Hematopoietic multipotent progenitor cell treated with erythropoietin and hydrocortisone succinate and interleukin-3 and kit ligand, for 8 days (in vitro differentiated cells): ENCODE results near the gene TAGLN.

ENCODE experiments used
- DNase-seq: peaks from one replicate; pipeline ENCODE4 v3.0.0-alpha.2; 2015

Gene TAGLN

DNA sequence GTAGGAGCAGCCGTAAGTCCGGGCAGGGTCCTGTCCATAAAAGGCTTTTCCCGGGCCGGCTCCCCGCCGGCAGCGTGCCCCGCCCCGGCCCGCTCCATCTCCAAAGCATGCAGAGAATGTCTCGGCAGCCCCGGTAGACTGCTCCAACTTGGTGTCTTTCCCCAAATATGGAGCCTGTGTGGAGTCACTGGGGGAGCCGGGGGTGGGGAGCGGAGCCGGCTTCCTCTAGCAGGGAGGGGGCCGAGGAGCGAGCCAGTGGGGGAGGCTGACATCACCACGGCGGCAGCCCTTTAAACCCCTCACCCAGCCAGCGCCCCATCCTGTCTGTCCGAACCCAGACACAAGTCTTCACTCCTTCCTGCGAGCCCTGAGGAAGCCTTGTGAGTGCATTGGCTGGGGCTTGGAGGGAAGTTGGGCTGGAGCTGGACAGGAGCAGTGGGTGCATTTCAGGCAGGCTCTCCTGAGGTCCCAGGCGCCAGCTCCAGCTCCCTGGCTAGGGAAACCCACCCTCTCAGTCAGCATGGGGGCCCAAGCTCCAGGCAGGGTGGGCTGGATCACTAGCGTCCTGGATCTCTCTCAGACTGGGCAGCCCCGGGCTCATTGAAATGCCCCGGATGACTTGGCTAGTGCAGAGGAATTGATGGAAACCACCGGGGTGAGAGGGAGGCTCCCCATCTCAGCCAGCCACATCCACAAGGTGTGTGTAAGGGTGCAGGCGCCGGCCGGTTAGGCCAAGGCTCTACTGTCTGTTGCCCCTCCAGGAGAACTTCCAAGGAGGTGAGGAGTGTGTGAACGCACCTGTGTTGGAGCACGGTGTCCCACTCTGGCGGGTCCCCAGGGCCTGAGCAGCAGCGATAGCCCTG, at the start of gene TAGLN:
TSS of gene TAGLN (plus strand) at position 318 of the 863 bp plus-strand sequence. CDS start 3,644 bp downstream, outside the sequence.
- DNase-seq = no peak

DNA sequence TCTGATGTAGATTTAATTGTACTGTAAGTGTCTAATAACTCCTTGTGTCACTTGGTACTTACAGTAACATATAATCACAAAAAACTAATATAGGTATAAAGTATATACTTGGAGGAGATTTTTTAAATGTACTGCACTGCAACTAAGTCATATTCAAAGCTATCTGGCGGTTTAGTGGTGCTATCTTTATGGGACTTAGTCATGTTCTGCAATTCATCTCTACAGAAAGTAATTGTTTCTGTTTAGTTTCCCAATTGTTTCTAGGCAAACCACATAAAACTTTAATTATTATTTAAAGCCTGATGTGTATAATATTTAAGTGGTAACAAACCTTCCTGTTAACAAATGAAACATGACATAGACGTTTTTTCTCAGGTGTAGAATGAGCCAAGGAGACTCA, 47.1 kb upstream of the TAGLN start:
- no peak for DNase-seq

DNA sequence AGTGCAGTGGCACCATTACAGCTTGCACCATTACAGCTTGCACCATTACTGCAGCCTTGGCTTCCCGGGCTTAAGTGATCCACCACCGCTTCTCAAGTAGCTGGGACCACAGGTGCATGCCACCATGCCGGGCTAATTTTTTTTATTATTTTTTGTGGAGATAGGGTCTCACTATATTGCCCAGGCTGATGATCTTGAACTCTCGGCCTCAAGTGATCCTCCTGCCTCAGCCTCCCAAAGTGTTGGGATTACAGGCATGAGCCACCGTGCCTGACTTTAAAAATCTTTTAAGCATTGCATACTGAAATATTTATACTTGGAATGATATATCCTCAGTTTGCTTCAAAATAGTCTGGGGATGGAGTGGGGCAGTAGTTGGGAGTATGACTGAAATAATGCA, 44.7 kb upstream of the TAGLN start:
- DNase-seq = no peak

DNA sequence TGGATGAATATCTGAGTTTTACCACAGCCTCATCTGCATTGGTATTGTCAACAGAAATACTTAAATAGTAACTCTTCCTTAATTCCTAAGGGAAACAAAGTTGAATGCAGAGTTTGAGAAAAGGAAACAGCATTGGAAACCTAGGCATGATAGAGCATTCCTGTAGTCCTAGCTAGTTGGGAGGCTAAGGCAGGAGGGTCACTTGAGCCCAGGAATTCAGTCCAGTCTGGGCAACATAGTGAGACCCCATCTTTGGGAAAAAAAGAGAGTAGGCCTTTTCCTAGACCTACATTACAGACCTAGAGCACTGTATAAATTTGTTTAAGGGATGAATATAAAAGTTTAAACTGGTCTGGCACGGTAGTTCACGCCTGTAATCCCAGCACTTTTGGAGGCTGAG, 41.7 kb upstream of the TAGLN start:
- DNase-seq = no peak

DNA sequence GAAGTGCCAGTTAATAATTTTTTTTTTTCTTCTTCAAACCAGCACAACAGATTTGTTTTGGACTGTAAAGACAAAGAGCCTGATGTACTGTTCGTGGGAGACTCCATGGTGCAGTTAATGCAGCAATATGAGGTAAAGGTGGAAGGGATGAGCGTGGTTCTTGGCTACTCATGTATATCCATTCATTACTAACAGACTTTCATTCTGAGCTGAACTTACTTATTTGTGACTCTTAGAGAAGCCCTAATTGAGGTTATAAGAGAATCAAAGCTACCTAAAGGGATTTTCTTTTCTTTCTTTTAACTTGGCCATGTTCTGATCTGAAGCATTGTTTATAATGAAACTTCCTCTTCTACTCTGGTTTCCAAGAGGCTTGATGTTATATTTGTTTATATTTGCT, 39.3 kb upstream of the TAGLN start:
- DNase-seq = no peak

DNA sequence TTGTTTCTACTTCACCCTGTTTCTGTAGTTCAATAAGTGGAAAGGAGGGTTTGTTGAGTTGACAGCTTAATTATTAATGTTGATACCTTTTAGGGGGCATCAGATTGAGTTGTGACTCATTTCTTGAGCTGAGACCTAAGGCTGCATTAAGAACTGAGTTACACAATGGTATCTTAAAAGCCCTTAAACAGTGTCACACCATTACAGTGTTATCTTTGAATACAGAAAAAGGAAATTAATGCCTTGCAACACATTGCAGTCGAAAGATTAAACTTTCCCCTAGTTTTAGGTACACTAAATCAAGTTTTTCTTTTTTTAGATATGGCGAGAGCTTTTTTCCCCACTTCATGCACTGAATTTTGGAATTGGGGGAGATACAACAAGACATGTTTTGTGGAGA, 38.3 kb upstream of the TAGLN start:
- peak; percentile 67 for DNase-seq

DNA sequence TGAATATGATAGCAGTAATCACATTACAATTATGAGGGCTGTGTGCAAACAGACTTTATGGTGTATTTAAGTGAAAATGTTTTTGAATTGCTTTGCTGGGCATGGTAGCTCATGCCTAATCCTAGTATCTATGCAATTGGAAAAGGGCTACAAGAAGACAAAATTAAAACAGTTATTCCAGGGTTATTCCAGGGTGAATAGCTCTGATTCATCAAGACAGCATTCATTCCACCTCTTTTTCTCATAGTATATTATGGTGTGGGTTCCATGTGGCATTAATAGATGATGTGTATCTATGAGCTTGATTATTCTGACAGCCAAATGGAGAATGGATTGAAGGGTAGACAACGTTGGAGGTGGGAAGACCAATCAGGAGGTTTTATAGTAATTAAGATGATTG, 32.7 kb upstream of the TAGLN start:
- no peak for DNase-seq

DNA sequence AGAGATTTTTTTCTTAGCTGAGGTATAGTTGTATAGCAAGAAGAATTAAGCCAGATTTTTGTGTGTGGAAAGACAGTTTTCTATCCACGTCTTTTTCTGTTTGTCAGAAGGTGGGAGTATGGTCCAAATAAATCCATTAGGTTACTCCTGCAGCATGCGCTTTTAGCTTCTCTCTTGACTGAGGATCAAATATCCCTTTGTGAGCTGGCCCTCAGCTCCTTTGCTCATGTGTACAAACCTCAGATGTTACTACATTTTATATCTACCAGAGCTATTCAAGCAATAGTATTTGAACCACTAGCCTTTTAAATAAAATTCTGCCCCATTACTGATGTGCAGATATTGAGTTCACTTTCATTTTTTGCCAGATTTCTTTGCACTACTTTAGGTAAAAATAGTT, 29.4 kb upstream of the TAGLN start:
- no peak for DNase-seq

DNA sequence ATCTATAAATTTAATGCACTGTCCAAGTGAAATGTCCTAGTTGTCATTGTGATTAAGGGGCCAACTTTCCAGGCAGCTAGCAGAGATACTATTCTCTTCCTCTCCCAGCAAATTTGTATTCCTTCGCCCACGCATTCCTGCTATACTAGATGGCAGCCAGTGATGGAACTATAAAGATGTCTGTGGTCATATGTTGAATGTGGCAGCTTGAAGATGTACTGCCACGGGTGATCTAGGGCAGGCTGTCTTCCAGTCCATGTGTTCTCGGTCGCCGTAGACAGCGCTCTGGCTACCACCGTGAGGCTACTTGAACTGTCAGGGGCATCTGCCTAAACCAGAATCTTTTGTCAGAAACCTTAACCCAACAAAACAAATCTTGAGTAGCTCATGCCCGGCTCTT, 29.0 kb upstream of the TAGLN start:
- no peak for DNase-seq

DNA sequence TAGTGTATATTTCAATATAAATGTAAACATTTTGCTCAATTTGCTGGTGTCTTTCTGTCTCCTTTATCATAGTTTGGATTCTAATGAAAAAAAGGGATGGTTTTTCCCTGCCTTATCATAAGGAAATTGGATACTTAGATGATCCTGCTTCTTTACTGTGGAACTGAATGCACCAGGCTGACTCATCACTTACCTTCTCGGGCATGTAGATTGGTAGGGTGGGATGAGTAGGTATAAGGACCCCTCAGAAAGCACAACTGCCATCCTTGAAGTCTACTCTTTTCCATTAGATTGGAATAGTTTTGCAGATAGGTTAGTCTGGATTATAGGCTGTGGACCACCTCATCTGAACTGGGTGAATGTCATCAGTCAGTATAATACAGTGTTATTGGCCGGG, 28.2 kb upstream of the TAGLN start:
- no peak for DNase-seq

DNA sequence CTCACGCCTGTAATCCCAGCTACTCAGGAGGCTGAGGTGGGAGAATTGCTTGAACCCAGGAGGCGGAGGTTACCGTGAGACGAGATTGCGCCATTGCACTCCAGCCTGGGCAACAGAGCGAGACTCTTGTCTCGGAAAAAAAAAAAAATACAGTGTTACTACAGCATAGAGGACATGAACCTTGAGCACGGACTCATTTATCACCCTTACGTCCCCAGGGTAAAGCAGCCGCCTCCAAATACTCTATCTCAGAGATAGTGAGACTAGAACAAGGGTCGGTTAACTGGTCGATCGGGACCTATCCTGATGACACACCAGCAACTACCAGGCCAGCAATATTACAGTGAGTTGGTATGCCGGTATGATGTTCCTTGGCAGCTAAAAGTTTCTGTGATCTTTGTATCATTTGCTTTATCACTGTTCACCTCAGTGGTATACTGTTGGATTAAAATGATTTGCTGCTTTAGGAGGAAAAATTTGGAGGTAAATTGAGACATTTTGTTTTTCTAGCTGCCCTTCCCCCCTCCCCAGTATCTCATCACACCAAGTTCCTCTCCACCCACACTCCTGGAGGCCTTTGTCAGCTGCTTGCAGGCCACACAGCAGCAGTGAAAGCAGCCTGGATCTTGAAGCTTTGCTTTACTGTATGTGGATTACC, 27.6 kb upstream of the TAGLN start:
- DNase-seq = peak; percentile 63

DNA sequence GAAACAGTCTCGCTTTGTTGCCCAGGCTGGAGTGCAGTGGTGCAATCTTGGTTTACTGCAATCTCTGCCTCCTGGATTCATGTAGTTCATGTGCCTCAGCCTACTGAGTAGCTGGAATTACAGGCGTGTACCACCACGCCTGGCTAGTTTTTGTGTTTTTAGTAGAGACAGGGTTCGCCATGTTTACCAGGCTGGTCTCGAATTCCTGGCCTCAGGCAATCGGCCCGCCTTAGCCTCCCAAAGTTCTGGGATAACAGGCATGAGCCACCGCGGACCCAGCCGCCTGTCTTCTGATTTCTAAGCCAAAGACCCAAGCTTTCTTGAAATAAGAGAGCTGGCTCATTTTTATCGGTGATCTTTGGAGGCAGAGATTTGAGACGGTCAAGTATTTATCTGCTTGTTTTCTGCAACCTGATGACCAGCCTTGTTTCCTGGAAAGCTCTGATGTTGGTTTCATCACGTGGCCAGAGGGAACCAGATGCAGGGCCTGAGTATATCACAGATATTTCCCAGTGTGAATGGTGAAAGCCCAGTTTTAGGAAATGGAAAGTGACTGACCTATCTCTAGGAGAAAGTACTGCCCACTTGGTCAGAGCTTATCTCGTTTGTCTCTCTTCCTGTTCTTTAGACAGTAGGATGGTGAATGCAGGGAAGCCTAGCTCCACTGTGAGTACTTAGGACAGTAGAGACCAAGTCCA, 26.3 kb upstream of the TAGLN start:
- peak; percentile 20 for DNase-seq

DNA sequence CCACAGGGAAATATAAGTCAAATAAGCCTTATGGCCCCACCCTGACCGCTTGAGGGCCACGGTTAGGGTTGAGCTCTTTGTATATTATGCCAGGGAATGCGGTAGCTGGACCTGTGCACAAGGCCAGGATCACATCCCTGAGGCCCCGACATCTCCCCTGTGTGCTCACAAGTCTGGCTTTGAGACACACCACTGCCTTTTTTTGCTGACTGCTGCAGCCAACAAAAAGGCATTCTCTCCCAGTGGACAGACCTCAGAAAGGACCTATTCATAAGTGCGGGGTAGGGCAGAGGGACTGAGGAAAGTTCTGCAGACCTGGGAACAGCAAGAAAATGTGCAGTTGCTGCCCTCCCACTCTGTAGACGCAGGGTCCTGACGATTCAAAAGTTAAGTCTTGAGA, 24.1 kb upstream of the TAGLN start:
- no peak for DNase-seq

DNA sequence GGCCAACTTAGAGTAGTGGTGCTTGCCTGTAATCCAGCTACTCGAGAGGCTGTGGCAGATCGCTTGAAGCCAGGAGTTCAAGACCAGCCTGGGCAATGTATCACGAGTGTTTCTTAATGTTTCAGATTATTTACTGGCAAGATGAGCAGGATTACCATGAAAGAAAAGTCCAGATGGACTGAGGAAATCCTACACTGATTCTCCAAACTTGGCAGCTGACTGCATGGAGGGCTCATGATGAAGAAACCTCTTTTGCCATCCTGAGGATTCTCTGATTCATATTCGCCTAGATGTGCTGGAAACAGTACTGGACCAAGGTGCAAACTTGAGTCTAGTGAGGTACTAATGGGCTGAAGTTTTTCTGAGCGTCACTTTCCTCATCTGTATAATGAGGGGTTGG, 23.4 kb upstream of the TAGLN start:
- DNase-seq = no peak

DNA sequence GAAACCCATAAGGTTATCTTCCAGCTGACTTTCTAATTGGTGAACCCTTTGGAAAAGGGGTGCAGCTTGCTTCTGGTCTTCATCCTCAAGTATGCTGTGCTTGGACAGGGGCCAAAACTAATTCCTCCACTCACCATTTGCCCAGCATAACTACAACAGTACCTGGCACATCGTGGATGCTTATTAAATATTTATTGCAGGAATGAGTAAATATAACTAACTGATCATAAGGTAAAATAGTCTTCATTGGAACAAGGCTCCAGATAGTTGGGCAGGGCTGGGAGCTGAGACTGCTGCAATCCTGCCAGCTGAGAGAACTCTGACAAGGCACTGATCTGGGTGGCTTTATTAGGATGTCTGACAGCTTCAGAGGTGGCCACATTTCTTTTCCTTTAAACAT, 23.0 kb upstream of the TAGLN start:
- DNase-seq = no peak

DNA sequence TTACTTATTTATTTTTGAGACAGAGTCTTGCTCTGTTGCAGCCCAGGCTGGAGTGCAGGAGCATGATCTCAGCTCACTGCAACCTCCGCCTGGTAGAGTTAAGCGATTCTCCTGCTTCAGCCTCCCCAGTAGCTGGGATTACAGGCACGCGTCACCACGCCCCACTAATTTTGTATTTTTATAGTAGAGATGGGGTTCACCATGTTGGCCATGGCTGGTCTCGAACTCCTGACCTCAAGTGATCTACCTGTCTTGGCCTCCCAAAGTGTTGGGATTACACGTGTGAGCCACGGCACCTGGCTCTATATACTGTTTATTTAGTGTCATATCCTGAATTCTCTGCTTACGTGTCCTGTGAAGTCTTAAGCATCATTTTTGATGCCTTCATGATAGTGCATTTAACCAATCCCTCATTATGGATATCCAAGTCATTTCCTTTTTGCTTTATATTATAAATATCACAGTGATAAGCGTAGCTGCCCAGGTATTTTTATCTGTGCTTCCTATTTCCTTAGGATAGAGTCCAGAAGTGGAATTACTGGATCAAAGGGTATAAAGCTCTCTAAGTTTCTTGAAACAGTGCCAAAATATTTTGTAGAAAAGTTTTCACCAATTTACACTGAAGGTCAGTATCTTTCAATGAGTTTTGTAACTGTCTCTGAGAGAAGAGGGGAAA, 21.5 kb upstream of the TAGLN start:
- DNase-seq = no peak

DNA sequence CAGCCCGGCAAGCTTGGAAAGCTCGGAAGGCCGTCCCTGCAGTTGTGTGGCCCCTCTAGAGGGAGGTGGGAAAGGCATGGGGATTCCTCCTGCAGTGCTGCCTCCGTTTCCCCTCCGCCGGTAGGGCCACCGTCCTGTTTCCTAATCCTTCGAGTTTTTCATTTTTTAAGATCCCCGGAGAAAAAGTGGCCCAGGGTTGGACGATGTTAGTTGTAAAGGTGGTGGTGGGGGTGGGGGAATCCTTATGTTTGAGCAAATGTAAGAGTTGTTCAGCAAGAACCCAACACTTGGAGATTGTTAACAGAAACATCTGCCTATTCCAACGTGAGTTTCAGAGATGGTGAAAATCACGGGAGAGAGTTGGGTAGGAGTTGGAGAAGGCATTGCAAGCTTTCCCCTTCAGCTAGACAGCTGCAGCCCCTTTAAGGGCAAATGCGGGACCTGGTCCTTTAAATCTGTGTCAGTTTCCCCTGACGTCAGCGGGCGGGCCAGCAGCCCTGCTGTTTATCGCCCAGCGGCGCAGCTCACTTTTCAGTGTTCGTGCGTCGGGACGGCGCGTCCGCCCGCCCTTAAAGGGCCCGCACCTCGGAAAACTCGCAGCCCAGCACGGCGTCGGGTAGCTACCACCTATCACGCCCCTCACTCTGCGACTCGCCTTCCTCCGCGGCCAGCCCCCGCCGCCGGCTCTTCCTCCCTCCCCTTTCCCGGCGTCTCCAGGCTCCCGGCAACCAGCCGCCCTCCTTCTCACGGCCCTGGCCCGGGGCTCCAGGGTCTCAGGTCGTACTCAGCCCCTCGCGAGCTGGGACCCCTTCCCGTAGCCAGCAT, 20.7 kb upstream of the TAGLN start, which contains the start of gene SIDT2:
TSS of gene SIDT2 (plus strand) at position 534 of the 825 bp plus-strand sequence. CDS start 521 bp downstream, outside the sequence.
- DNase-seq = peak; percentile 90

DNA sequence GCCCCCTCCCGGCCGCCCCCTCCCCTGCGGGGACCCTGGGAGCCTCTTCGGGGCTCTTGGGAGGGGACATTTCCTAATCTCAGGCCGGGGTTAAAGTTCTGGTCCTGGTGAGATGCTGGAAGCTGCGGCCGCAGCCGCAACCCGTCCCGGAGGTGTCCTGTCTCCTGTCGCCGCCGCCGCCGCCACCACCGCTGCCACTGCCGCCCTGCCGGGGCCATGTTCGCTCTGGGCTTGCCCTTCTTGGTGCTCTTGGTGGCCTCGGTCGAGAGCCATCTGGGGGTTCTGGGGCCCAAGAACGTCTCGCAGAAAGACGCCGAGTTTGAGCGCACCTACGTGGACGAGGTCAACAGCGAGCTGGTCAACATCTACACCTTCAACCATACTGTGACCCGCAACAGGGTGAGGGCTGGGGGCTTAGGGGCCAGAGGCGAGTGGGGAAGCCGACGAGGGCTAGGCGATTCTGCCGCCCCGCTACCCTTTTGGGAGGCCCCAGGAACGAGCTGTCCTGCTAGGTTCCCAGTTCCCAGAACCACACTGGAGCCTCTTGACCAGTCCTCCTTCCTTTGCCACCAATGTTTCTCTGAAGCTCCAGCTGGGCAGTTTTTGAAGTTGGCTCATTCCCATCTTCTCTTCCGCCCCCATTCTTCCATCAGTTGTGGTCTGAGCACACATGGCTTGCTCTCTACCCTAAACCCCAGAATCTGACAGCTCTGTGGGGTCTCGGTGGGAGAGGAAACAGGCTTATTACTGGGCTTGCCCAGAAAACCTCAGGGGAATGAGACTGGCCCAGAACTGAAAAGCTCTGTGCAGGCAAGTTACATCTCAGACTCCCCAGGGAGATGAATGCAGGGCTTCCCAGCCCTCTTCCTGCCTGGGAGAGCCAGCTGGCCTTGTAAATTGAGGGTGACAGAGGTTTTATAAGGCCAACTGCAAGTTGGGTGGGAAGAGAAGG, 19.8 kb upstream of the TAGLN start:
- DNase-seq = no peak

DNA sequence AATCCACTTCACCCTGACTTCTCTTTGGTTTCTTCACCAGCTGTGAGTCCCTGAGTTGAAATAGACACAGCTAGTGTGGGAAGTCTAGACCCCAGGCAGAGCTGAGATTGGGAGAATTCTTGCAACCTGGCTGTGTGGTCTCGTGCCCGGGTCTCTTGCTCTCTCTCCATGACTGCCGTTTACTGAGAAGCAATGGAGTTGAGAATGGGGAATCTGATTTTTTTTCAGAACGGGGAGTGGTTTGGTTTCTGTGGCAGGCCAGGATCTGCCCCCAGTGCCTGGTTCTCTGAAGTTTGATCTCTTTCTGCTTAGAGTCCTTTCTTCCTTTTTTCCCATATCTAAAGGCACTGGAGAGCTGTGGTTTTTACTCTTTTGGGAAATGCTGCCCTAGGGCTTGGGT, 19.1 kb upstream of the TAGLN start:
- peak; percentile 43 for DNase-seq

DNA sequence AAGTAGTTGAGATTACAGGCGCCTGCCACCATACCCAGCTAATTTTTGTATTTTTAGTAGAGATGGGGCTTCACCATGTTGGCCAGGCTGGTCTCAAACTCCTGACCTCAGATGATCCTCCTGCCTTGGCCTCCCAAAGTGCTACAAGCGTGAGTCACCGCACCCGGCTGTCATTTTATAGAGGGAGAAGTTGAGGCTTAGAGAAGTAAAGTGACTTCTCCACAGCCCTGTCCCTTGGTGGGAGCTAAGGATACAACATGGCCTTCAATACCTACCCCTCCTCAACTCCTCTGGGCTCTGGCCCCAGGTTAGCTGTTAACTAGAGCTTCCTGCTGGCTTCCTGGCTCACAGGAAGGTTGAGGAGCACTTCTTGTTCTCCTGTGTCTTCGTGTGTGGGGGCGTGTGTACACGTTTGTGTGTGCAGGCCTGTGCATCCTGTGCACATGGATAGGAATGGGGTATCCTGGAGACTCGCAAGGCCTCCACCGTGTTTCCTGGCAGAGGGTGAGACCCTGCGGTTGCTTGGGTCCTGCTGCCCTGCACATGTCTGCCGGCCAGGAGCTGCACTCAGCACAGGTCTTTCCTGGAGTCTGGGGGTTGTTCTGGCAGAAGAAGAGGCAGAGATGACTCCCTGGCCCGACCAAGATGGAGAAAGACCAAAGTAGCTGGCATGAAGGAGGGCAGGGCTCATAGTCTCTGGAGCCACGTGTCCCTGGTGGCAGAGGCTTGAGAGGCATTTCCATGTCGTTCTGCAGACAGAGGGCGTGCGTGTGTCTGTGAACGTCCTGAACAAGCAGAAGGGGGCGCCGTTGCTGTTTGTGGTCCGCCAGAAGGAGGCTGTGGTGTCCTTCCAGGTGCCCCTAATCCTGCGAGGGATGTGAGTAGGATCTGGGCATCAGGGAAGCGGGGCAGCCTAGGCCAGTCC, 18.2 kb upstream of the TAGLN start:
- DNase-seq = peak; percentile 92
